ENCODE measurements around the gene CSDE1.

DNA sequence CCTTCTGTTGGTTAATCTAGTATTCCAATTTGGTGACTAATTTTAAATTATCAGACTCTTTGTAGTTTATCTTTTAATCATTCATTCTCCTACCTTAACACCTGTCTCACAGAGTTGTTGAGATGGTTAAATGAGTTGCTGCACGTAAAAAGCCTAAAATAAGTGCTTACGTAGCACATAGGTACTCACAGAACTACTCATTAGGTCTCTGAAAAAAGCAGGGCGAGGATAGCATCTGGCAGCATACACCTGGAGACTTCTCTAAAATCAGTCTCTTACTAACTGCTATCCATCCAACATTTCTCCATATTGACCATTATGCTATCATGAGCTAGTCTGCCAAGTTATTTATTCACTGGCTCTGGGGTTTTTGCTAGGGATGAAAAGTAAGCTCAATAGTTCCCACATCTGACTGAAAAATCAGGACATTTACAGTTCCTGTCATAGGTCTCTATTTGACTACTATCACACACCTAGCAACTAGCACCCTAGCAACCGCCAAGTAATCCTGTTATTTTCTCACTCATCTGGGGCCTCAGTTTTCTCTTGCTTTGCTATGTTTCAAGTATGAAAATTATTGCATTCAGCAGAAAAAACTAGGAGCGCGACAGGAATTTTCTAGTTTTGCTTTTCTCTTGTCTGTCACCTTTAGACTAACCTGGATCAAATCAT is 11.2 kb downstream of the CSDE1 start:
- TF ChIP-seq, protein P1, sequence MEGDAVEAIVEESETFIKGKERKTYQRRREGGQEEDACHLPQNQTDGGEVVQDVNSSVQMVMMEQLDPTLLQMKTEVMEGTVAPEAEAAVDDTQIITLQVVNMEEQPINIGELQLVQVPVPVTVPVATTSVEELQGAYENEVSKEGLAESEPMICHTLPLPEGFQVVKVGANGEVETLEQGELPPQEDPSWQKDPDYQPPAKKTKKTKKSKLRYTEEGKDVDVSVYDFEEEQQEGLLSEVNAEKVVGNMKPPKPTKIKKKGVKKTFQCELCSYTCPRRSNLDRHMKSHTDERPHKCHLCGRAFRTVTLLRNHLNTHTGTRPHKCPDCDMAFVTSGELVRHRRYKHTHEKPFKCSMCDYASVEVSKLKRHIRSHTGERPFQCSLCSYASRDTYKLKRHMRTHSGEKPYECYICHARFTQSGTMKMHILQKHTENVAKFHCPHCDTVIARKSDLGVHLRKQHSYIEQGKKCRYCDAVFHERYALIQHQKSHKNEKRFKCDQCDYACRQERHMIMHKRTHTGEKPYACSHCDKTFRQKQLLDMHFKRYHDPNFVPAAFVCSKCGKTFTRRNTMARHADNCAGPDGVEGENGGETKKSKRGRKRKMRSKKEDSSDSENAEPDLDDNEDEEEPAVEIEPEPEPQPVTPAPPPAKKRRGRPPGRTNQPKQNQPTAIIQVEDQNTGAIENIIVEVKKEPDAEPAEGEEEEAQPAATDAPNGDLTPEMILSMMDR (IDR thresholded peaks at IDR 0.05) = no peak
- no peak for TF ChIP-seq POLR2A (IDR thresholded peaks at IDR 0.05)

Data from thyroid gland (tissue), 4 donors.